RKO (cell line): ENCODE results near the gene CCDC82.
A peak's percentile ranks its signal among the peaks of the same experiment; 100 is the strongest.

Experiments used
- DNase-seq: peaks from one replicate; pipeline ENCODE4 v3.0.0-alpha.2; 2016; ENCODE audit warnings: low spot score

CCDC82 gene

DNA sequence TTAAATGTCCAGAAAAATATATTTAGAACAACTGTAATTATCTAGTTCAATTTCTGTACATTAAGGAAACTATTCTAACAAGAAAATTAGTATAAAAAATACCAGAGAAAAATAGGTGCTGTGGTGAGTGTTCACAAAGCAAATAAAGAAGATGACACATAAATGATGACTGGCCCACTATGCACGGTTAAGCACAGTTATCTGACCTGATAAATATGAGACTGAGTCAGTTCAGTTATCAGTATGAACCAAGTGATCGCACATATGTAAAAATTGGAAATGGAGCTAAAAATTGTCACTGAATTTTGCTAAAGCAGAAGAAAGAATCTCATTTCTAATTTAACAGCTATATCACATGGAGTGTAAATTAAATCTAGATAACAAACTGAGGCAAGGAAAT, 27.9 kb downstream of the CCDC82 start:
- peak; percentile 54 for DNase-seq

DNA sequence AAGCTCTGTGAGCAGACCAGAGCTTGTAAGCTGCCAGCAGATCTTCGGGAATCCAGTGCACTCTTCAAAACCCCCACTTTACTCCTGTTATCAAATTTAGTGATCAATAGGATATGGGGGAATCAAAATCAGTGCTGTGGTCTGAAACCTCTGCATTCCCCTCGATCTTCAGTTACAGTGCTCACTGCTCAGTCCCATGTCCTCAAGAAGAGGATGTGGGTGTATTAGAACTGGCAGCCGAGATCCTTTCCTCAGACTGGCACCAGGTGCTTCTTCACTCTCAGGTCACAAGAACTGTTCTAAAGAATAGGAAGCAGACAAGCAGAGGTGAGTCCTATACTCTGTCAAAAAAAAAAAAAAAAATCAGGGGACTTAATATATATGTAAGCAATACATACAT, 31.4 kb downstream of the CCDC82 start:
- DNase-seq = no peak

DNA sequence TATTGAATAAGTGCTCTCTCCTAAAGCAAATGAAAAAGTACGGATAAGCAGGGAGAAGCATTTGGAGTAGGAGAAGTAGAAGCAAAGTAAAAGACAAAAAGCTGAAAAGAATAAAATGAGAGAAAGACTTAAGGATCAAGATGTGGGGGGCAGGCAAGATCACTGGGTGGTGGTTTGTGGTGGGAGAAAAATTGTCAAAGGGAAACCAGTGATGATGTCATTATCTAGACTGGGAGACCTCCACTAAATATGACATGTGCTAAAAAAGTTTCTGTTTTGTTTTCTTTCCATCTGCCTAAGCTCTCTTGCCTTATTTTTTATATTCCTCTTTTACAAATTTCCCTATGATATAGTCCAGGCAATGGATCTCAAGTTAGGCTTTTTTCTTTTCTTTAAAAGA, 31.9 kb downstream of the CCDC82 start:
- no peak for DNase-seq

DNA sequence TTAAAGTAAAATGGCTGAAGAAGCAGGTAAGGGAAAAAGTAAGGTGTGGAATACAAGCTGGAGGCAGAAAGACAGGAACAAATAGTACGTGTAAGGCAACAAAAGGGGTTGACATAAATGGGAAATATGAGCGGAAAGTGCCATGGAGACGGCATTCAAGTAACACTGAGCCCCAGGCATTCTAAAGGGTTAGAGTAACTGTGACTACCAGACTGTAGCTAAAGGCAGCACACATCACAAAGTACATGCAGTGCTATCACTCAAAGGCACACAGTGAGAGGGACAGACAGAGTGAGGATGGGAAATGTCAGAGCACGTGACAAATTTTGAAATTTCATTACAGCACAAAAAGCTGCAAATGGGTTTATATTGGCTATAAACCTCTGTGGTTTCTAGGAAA, 32.9 kb downstream of the CCDC82 start:
- DNase-seq = no peak

DNA sequence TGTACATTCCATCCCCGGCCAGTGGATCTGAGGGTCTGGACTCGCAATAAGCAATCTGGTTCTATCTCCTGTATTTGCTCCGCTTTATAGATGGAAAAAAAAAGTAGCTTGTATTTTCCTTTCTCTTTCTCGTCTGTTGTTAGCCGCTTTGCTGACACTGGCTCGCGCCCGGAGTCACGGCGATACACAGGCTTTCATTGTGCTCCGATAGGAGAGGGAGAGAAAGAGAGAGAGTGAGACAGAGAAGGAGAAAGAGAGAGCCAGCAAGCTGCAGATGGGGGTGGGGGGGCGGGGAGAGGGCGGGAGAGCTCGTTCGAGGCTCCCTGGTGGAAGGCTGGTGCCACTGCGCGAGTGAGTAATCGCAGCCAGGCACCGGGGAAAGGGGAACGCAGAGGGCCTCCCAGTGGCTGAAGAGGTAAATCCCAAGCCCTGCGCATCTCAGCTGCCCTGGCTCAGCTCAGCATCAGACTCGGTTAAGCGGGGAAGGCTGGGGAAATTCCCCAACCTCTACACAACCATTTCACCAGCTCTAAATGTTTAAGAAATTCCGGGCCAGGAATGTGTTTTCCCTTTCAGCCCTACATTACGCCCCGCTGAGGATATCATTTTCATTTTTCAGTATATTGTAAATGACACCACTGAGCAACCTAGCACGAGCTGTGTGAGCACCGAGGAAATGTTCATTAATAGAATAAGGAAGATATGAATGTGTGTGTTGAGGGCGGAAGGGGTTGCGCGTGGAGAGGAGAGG, 46.6 kb downstream of the CCDC82 start, which contains the start of gene MAML2:
TSS of gene MAML2 (minus strand) at position 235 of the 751 bp plus-strand sequence. CDS start 1,300 bp downstream, outside the sequence.
- DNase-seq = peak; percentile 93

DNA sequence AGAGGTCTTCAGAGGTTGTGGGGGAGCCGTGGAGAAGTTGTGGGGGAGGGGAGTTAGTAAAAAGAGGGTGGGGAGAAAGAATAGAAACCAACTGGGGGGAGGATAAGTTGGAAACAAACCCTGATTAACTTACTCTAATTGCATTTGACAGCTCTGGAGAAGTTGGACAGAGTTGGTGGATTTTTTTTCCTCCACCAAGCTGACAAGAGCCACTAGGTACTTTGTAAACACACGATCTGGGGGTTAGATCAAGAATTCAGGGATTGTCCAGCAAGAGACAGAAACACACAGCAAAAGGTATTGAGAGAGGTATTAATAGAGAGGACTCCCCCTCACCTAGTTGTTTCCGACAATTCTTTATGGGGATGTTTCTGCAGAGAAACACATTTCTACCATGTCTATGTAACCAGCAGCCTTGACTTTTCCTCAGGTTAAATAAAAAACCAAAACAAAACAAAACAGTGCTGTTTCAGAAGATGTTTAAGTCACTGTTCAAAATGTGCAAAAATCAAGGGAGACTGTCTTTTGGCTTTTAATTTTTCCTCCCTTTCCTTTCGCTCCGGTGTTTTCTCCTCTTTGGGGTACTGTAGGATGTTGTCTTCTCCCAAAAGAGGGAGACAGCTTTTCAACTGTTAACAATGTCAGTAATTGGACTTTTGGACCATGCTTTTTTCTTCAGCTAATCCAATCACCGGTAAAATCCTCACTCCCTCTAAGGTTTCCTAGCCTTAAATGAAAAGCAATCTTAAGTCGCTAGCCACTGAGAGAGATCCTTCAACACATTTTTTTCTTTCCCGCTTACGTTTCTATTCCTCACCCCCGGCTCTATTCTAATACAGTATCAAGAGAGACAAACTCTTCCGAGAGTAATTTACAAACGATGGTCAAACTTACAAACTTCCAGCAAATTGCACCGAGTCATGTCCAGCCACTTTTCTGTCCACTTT, 47.4 kb downstream of the CCDC82 start:
- DNase-seq = no peak

DNA sequence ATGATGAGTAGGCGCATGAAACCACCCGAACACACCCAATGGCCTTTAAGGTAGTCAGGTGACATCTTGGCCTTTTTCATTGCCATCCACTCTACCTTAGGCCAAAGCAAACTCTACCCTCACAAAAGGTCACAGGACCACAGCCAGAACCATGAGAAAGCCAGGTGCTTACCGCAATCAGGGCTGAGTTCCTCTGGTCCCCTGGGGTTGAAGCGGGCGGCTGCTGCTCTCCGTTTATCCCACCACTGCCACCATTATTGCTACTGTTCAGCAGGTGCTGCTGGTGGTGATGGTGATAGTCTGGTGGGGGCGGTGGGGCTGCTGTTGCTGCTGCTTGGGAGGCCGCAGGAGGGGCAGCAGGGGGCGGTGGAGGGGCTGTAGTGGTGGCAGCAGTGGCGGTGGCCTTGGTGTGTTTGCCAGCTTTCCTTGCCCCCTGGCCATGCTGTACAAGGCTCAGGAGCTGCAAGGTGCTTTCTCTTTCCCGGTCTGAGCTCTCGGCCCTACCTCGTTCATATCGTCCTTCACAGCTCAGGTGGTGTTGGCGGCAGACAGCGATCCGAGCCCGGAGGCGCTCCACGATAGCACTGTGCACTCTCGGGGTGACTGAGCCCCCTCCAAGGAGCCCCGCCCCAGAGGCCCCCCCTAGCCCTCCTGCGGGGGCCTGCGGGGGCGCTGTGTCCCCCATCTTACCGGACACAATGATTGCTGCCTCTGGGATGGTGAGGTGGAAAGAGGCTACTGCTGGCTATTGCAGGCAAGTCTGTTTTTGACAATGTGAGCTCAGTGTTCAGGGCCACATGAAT, 48.3 kb downstream of the CCDC82 start:
- peak; percentile 36 for DNase-seq

DNA sequence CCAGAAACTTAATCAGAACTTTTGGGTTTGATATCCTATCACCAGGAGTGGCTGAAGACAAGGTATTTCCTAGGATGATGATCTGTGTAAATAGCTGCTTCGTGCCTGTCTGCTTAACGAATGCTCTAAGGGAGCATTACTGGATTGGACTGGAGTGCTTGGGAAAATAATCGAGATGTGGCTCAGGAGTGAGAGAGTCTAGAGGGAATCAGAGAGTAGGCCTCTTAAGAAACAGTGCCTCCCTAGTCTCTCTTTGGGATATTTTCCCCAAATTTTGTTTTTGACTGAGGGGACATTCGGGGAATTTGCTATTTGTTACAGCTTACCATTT, 49.2 kb downstream of the CCDC82 start:
- DNase-seq = no peak

DNA sequence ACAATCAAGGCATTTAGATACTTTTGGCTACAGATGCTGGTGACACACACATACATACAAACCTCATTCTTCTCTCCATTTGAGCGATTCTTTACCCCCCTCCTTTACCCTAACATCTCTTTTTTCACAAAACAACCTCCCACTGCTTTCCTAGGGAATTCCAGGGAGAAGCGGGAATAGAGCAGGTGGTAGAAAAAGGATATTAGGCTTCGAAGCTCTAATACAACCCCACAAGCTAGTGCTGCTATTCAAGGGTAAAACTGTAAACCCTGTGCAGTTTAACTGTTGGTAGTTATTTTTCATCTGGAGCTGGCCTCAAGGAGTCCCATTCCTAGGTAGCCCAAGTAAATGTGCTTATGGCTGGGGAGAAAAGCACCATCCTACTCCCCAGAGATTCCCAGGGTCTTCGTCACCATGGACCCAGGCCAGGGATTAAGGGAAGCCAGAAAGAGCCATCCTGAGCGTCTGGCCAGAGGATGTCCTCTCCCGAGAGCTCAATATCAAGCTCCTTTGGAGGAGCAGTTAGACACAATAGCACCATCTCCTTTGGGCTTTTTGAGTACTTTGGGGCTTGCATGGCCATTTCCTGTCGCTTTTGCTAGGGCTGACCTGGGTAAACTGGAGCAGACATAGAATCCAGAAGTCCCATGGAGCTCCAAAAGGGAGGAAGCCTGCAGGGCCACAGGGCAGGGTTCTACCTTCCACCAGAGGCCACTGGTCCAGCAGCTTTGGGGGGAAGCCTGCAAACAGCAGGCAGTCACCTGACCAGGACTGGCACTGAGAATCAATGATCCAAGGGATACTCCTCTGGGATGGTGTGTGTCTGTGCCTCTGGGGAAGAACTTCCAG, 49.8 kb downstream of the CCDC82 start:
- no peak for DNase-seq

DNA sequence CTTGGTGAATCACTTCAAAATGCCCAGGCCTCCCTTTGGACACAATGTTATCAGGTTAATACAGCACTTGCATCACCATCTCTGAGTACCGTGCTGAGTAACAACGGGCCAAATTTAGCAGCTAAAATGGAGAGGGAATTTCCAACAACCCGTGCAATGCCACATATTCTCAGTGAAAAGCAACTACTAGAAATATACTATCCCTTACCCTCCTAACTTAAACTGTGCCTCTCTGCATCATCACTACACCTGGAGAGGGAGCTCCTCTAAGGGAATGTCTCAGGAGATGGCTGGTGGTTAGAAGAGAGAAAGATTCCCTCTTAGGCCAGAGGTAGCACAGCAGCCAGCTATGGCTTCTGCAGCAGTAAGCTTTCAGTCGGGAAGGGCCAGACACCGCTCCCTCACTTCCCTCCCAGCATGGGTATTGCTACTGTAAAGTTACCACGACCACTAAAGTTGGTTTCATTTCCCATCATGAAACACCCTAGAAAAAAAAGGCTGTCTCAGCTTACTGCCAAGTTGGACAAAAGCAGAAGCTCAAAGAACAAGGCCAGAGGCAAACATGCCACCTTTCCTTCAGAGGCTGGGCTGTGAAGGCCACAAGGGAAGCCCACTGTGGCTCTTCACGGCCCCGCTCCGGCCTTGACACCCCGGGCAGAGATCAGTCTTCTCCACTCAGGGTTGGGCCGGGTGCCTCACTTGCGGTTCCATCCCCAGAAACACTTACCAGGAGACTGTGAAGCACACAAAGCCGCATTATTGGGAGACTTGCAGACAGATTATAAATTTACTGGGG, 50.6 kb downstream of the CCDC82 start:
- no peak for DNase-seq

DNA sequence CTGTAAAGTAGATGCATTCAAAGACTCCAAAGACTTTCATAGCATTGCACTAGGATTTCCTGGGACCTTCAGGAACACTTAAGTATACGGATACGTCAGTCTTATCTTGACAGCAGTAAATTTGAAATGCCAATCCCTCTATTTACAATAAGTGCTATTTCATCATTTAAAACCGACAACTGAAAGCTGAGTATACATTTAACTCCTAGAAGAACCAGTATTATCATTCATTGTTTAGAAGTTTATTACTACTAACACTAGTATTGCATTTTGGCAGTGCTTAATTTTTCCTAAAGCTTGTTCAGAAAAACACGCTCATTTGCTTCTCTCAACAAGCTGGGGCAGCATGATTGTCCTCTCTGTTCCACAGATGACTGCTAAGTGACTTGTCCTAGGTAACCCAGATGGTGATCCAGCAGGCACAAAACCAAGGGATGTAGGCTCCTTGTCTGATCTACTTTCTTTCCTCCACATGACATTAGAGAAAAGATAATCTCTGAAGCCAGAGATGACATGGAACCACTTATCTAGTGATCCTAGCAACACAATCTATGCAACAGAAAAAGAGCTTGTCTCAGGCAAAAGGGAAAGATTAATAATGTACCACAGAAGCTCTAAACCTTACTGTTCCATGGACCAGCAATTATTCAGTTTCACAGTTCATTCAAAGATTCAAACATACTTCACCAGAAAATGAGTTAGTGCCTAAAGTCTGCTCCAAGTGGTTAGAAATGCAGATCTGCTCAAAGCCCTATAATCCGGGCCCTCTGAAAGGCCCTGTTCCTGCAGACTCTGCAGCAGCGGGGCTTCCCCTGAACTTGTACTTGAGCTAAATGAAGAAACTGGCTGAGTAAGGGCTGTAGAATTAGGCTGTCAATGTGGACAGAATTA, 51.9 kb downstream of the CCDC82 start:
- no peak for DNase-seq

DNA sequence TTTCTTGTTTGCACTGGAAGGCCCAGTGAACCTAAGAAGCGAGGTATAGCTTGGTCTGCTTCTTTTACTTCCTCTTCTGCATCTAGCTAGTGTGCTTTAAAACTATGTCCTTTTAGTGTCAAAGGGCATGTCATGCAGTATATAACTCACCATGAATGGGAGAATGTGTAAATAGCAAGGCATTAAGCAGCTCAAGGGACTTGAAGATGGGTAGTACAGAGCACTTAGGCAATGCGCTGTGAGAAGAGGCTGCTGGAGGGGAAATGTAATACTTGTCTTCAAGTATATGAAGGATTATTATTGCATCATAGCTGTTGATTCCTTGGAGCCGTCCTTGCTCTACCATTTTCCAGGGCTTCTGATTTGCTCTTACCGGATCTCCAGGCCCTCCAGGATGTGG, 54.3 kb downstream of the CCDC82 start:
- no peak for DNase-seq

DNA sequence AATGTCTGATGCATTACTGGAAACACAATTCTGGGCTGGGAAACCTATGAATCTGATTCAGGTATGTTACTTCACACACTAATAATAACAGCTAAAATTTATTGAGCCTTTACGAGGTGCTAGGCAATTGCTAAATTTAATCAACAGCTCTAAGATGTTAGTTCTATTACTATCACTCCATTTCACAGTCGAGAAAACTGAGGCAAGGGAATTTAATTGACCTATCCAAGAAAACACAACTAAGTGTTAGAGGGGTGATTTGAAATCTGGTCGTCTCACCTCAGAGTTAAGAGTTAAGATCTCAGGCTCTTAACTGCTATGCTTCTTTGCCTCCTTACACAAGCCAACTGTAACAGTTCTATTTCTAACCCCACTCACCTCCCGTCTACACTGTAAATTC, 55.5 kb downstream of the CCDC82 start:
- no peak for DNase-seq

DNA sequence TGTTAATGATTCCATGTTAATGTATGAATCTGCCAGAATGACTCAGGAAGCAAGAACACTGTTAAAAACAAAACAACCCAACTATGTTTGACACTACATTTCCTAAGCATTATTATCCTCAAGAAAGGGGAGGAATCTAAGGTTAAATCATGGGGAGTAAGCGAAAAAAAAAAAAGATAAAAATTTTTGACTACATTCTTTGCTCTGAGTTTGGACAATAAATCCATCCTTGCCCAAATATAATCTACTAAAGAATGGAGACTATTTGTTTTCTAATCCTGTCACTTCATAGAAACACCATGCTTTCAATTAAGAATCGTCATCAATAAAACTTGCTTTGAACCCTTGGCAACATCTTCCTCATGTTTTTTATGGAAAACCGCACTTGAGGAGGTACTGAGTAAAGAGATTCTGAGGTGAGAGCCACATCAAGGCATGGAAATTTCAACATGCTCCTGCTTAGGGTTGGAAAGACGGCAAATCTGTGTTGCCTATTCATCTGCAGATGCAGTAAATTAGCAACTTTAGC, 56.5 kb downstream of the CCDC82 start:
- DNase-seq = no peak

DNA sequence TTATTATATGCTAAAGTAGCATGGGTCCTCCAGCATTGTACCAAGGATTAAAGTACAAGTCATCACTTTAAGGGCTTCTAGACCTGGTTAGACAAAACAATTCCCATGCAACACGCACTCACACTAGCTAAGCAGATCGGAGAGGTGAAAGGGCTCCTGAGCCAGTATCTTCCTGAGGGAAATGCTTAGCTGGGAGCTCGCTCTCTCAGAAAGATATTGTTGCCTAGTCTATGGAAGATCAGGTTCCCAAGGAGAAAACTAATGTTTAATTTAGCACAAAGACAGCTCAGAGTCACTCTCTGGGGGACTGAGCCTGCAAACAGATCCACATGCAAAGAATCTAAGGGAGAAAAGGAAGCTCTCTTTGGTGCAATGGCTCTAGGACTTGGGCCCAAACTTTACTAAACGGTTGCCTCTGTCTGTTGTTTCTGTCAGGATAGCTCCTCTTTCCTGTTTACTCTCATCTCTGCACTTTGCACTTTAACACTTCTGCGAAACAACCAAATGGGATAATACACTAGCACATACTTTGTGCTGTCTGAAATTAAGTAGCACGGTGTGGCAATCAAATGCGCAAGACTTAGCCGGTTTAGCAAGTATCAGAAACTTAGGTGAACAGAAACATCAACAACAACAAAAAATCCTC, 57.5 kb downstream of the CCDC82 start:
- no peak for DNase-seq

DNA sequence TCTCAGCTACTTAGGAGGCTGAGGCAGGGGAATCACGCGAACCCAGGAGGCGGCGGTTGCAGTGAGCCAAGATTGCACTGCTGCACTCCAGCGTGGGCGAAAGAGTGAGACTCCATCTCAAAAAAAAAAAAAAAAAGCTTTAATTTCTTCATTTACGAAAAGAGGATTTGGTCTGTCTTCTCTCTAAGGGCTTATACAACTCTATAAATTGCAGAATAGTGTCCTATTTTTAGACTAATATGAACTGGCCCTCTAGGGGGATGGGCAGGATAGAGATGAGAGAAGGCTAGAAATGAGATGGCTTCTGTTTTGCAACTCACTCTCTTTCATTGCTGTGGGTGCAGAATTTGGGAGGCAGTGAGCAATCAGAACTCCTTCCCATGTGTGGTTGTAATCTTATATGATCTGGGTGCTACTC, 58.0 kb downstream of the CCDC82 start:
- DNase-seq = no peak

DNA sequence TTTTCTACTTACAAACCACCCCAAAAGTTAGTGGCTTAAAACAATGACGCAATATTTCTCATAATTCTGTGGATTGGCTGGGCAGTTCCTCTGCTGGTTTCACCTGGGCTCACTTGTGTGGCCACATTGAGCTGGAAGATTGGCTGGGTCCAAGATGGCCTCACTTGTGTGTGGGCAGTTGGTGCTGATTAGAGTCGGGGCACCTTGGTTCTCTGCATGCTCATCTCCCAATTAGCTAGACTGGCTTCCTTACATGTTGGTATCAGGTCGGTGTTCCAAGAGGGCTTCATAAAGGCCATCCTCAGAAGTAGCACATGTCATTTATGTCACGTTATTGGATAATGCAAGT, 59.2 kb downstream of the CCDC82 start:
- no peak for DNase-seq

DNA sequence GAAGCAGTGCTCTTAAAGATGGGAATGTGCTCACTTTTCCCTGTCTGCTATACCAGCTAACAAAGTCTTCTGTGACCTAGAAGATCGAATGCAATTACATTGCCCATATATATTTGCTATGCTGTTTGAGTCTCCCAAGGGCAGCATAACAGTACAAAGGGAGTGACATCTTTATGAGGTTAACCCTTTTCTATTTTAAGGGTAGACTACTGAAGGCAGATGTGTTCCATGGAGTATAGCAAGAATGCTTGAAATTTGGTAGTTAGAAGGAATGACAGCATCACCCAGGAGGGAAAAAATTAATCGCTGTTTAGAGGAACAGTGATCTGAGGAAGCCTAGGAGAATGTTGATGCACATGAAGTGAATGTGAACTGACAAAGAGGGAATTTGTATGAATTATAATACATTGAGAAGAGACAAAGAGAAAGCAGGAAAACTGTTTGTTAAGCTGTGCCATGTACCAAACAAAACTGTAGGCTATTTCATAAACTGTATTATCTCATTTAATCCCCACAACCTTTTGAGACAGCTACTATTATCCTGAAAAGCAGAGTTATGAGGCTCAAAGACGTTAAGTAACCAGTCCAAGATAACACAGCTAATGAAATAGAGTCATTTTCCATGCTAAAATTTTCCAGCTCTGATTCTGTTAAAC, 59.7 kb downstream of the CCDC82 start:
- DNase-seq = no peak
